HG03521 (cell line): Measurements from ENCODE around the gene POLR1D.
"Not testable (repeated sequence)": the region's sequence is repeated elsewhere in the genome, so short reads cannot be mapped to it uniquely, and the experiment has no call there.

ENCODE experiments used
- ATAC-seq: cut with Tn5 transposase; IDR thresholded peaks from one replicate; pipeline ENCODE4 v1.9.1; 2021; ENCODE audit warnings: mild to moderate bottlenecking, moderate library complexity; ENCODE audit not compliant: unreplicated experiment

The POLR1D gene

GRCh38 chr13:27613628-27614027 lies 8.1 kb upstream of the POLR1D start:
- no peak for ATAC-seq

- ATAC-seq, result no peak
Measured at GRCh38 chr13:27617881-27618321, 3.8 kb upstream of the POLR1D start.

GRCh38 chr13:27619093-27619727 lies 2.5 kb upstream of the POLR1D start:
- no peak for ATAC-seq

GRCh38 chr13:27619728-27620376 lies 1.8 kb upstream of the POLR1D start:
- peak; percentile 19 for ATAC-seq

GRCh38 chr13:27620377-27621115 lies 1.1 kb upstream of the POLR1D start, which contains the start of gene LNX2:
LNX2 (minus strand) TSS chr13:27620529; CDS start chr13:27581703, 38,826 bp downstream.
- peak; percentile 90 for ATAC-seq

GRCh38 chr13:27621116-27621365 lies 651 bp upstream of the POLR1D start:
- no peak for ATAC-seq

- no peak for ATAC-seq
Measured at GRCh38 chr13:27622102-27622820, 569 bp downstream of the POLR1D start.

- ATAC-seq, result no peak
Measured at GRCh38 chr13:27622881-27623280, 1.2 kb downstream of the POLR1D start.

GRCh38 chr13:27624071-27624470 lies 2.4 kb downstream of the POLR1D start:
- ATAC-seq, result no peak

GRCh38 chr13:27625839-27626238 lies 4.1 kb downstream of the POLR1D start:
- no peak for ATAC-seq

GRCh38 chr13:27627380-27627779 lies 5.7 kb downstream of the POLR1D start:
- ATAC-seq, result no peak

- ATAC-seq, result no peak
Measured at GRCh38 chr13:27628081-27628480, 6.4 kb downstream of the POLR1D start.

GRCh38 chr13:27628766-27629165 lies 7.1 kb downstream of the POLR1D start:
- ATAC-seq, result not testable (repeated sequence)

- ATAC-seq, result no peak
Measured at GRCh38 chr13:27631156-27631555, 9.5 kb downstream of the POLR1D start.

- ATAC-seq, result no peak
Measured at GRCh38 chr13:27631665-27632064, 10.0 kb downstream of the POLR1D start.

GRCh38 chr13:27632214-27632613 lies 10.5 kb downstream of the POLR1D start:
- ATAC-seq, result no peak

GRCh38 chr13:27632648-27633047 lies 11.0 kb downstream of the POLR1D start:
- no peak for ATAC-seq

GRCh38 chr13:27634231-27634630 lies 12.5 kb downstream of the POLR1D start:
- ATAC-seq, result no peak

GRCh38 chr13:27634791-27635190 lies 13.1 kb downstream of the POLR1D start:
- no peak for ATAC-seq

GRCh38 chr13:27635266-27635665 lies 13.6 kb downstream of the POLR1D start:
- no peak for ATAC-seq

GRCh38 chr13:27636589-27637288 lies 15.0 kb downstream of the POLR1D start:
- no peak for ATAC-seq
